T follicular helper cell (primary cell): ENCODE results near the gene CCDC181.
"Not testable (repeated sequence)": the region's sequence is repeated elsewhere in the genome, so short reads cannot be mapped to it uniquely, and the experiment has no call there.

Experiments
- DNase-seq: peaks from one replicate; pipeline ENCODE4 v3.0.0-alpha.2; 2020; ENCODE audit warnings: low read depth

Gene CCDC181

DNA sequence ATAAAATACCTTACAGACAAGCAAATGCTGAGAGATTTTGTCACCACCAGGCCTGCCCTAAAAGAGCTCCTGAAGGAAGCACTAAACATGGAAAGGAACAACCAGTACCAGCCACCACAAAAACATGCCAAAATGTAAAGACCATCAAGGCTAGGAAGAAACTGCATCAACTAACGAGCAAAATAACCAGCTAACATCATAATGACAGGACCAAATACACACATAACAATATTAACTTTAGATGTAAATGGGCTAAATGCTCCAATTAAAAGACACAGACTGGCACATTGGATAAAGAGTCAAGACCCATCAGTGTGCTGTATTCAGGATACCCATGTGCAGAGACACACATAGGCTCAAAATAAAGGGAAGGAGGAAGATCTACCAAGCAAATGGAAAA lies 24.7 kb downstream of the CCDC181 start:
- not testable (repeated sequence) for DNase-seq

DNA sequence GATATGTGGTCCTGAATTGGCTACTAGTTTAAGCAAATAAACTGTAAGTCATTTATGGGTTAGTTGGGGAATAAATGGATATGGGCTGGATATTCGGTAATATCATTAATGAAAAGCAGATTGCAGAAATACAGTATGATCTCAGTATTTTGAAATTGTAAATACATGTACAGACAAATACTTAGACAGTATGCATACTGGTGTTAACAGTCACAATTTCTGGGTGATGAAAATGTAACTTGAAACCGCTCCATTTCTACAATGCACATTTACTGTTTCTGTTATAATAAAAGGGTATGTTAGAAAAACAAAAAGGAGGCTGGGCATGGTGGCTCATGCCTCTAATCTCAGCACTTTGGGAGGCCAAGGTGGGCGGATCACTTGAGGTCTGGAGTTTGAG lies 31.3 kb downstream of the CCDC181 start:
- no peak for DNase-seq

DNA sequence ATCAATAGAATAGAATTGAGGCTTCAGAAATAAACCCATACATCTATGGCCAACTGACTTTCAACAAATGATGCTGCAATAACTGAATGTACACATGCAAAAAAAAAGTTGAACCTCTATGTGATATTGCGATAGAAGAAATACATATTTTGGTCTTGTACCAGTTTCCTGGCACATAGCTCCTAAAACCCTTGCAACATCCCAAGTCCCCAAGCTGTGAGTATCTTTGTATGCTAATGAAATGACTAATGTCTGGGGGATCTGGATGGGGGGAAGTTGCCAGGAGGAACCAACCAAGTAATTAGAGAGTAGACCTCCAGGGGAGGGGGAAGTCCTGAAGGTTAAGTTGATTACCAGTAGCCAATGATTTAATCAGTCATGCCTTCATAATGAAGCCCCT lies 34.9 kb downstream of the CCDC181 start:
- no peak for DNase-seq

DNA sequence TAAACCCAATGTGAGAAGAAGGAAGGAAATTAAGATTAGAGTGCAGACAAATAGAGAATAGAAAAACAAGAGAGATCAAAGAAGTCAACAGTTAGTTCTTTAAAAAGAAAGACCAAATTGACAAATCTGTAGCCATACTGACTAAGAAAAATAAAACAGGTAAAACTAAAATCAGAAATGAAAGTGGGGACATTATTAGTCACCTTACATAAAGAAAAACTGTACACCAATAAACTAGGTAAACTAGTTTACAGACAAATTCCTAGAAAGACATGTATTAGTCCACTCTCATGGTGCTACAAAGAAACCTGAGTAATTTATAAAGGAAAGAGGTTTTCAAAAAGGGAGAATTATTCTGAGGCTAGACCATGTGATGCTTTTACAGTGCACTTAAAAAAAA lies 37.0 kb downstream of the CCDC181 start:
- no peak for DNase-seq

DNA sequence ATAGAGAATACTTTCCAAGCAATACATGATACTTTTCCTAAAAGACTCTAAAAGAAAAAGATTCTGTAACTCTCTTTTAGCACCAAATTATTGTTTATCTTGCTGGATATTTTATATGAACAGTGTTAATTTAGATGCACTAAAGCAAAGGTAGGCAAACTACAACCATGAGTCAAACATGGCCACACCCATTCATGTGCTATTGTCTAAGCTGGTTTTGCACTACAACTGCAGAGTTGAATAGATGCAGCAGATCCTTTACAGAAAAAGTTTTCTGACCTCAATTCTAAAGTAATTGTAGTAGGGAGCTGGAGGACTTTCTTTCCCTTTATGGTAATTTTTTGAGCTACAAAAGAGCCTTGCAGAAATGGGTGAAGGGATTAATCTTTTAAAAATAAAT lies 39.9 kb downstream of the CCDC181 start:
- no peak for DNase-seq

DNA sequence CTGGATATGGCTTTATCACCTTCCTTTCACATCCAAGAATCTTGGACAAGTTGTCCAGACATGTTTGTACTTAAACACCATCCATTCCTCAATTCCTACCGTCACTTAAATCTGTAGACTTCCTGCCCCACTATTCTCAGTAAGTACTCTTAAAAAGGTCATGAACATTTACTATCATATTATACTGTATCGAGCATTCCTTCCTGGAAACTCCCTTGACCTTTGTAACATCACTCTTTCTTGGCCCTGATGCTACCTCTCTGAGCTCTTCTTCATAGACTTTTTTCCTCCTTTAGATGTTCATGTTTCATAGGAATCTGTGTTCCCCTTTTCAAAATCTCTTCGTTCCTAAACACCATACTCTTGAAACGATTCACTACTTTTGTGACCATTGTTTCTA lies 43.8 kb downstream of the CCDC181 start:
- no peak for DNase-seq

DNA sequence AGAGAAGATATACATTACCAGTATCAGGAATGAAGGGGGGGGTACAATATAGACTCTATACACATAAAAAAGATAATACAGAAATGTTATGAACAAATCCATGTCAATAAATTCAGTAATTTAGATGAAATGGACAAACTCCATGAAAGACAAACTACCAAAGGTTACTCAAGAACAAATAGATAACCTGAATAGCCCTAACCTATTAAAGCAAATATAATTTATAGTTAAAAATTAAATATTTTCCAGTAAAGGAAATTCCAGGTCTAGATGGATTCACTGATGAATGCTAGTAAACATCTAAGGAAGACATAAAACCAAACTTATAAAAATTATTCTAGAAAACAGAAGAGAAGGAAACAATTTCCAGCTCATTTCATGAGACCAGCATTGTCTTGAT lies 46.1 kb downstream of the CCDC181 start:
- DNase-seq: no peak

DNA sequence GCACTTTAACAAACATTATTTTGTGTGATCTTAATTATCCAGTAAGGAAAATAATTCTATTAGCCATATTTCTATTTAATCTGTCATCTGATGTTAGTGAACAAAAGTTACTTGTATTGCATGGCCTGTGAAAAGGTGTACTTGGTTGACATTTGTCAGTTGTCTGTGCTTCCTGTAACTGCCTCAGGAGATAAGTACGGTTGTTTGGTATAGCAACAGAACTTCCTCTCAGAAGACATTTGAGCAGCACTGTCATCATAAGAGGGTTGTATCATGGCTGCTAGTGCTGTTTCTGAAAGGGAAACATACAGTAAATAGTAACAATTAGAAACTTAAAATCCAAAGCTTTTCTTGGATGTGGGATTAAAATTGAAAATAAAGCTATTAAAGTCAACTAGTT lies 55.9 kb downstream of the CCDC181 start:
- no peak for DNase-seq

DNA sequence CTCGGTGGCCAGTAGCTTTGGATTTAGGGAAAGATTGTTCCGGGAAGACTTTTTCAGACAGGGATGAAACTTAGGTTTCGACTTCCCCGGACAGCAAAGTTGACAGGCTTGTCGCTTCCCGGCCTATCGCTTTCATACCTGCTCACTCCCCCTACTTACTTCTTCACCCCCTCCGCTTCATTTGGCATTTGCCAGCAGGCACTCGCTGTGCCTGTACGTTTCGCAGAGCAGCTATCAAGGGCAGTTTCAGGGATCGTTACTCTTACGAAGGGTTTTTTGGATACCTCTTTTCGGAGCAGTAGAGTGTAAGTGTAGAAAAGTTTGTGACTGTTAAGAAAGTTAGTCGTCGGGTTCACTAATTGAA lies 58.9 kb downstream of the CCDC181 start:
- DNase-seq: no peak

DNA sequence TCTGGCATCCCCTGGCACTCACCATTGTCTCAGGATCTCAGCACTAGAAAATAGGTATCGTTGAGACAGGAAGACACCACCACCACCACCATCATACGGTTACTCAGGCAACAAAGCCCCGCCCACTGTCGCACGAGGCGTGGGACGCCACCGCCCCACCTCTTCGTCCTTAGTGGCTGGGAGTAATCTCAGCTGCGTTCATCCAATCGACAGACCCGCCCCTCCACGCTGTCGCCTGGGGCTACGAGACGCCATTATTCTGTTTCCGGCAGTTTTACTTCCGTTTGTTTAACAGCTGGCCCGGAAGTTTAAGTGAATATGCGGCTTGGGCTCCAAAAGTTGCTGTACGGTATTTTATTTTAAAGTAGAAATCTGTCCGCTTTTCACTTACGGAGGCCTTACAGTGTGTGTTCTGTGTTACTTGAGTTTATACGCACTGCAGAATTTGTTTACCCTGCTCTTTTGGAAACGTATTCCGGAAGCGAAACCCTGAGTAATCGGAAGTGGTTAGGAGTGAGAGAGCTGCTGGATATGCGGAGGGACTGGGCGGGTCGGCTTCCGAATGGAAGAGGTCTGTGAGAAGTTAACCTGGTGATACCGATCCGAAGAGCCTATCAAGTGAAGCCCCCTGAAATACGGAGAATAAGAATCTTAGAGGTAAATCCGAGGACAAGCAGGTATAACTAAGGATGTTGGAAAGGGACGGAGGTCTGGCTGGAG lies 59.4 kb downstream of the CCDC181 start, which contains the start of the genes BLZF1 and NME7:
Gene BLZF1 (plus strand): TSS at position 510 of the 720 bp plus-strand sequence. CDS start 1,328 bp downstream, outside the sequence.
Gene NME7 (minus strand): TSS at position 112 of the 720 bp plus-strand sequence. CDS start 87 bp downstream, at position 25.
- DNase-seq: peak; percentile 97

DNA sequence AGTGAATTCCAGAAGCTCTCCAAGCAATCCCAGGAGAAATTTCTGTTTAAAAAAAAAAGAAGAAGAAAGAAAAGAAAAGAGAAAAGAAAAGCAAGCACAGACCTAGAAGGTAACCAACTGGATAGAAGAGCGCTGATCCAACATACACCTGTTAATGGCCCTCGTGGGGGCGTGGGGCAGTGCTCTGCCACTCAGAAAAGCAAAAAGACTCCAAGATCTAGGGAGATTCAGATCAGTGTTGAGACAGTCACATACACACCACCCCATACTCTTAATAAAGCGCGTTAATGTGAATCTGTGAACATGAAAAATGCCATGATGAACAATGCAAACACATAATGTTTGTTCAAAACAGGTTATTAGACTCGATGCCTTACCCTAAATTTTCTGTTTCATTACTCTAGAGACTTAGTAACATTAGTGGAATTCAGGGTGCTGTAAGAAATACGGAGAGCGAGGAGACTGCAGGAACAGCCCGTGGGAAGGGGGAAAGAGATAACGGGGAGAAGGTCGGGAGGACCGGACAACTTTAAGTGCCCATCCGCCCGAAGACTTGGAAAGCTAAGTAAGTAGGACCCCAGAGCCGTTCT lies 60.1 kb downstream of the CCDC181 start:
- DNase-seq: no peak

DNA sequence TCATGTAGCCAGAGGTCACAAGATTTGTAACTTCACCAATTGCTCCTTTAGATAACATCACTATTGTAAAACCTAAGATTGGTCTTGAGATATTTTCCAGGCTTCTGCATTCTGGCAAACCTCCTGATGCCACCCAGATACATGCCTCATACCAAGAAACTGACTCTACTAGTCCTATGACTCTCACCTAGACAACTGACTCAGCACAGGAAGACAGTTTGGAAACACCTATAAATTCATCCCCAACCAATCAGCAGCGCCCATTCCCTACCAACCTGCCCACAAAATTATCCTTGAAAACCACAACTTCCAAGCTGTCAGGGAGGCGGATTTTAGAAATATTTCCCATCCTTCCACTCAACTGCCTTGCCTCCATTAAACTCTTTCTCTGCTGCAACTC lies 62.3 kb downstream of the CCDC181 start:
- DNase-seq: no peak

DNA sequence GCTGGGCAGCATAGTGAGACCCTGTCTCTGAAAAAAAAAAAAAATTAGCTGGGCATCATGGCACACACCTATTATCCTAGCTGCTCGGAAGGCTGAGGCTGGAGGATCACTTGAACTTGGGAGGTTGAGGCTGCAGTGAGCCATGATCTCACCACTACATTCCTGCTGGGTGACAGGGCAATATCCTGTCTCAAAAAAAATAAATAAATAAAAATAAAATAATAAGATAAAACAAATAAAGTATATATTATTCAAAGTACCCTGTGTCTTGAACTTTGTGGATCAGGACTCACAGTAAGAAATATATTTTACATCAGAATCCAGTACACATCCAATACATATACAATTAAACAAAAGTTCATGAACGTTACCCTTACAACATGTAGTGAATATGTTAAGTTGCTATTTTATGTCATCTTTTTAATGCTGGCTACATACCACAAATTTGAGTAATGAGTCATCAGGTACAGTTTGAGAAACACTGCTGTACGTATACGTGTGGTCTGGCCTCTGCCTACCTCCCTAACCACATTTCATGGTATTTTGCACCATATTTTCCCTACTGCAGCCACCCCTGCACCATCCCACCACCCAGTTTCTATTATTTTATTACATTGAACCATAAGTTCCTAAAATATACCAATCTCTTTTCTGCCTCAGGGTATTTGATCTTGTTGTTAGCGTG lies 64.1 kb downstream of the CCDC181 start:
- DNase-seq: no peak

DNA sequence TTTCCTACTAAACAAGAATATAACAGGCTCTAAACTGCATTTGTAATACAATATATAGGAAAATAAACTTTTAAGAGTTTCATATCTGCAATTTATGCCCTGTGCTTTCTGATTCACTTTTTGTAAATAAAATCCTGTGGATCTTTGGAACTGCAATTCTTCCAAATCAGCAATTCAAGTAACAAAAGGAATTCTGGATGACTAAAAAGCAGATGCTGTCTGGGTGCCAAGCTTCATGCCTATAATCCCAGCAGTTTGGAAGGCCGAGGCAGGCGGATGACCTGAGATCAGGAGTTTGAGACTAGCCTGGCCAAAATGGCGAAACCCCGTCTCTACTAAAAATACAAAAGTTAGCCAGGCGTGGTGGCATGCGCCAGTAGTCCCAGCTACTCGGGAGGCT lies 66.0 kb downstream of the CCDC181 start:
- no peak for DNase-seq

DNA sequence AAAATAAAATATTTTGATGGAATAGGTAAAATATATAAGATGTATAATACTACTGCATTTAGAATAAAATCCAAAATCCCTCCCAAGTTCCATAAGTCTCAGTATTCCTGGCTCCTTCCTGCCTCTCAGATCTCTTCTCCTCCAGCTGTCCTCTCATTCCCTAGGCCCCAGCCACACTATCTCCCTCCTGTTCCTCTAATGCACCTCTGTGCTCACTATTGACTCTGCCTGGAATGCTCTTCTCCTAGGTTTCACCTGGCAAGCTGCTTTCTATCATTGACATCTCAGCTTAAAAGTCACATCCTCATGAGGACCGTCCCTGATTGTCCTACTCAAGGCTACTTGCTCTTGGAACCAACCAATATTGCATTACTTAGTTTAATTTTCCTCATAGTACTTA lies 66.9 kb downstream of the CCDC181 start:
- DNase-seq: no peak

DNA sequence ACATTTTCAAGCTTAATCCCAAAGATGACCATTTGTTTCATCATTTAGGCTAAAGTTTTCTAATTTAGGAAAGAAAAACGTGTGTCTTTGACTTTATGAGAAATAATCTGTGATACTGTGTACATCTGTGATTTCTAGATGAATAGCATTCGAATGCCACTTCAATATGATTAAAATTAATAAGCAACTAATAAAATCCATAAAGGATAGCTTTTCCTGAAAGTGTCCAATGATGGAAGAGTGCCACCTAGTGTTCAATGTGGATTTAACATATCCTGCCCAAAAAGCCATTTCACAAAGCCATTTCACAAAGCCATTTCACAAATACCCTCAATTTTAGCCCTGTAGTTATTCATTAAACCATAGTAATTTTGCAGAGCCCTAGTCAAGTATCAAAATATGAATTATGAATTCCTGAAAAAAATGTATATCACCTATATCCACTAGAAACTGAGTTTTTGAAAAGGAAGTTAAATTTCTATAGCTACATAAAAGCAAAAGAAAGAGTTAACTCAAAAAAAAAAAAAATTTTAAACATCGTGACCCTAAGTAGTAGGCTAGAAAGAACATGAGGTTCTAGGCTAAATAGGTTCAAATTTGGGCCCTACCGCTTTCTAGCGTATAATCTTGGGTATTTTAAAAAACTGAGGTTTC lies 78.8 kb downstream of the CCDC181 start:
- DNase-seq: no peak

DNA sequence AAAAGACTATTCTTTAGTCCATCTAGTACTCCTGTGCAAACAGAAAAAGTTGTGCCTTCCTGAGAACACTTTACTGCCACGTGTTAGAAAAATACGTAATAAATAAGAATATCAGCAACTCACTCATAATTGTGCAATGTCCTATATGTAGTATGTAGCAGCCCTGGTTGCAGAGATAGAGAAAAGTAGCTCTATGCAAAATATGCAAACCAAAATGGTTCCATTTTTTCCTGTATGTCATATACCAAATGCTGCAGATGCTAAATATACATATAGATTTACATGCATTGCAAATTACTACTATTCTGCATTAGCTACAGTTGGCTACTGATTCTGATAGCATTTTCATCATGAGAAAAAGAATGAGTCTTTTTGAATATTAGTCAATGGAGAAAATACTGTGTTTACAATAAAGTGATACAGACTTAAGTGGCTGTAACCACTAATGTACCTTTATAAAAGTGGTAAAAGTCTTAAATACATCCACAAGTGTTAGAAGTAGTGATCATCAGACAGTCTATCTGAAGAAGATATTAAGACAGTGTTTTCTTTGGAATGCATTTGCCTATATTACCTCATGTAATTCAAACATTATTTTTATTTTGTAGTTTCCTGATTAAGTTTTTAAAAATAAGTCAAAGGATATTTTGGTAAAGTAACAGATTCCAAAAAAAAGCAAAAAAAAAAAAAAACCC lies 79.4 kb downstream of the CCDC181 start:
- DNase-seq: no peak

DNA sequence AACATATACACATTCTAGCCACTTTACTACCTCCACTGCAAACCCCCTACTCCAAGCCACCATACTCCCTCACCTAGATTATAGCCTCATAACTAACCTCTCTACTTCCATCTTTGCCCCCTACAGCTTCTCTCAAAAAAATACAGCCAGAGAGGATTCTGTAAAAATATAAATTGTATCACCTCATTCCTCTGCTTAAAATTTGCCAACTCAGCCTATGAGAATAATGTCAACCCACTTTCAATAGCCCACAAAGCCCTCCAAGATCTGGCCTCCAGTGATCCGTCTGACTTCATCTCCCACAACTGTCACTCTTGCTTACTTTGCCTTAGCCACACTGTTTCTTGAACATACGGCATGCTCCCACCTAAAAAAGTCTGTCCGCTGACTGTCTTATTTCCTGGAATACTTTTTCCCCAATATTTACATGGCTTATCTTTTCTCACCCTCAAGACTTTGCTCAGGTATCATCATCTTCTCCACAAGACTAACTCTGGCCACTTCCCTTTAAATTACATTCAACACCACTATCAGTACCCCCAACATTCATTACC lies 81.2 kb downstream of the CCDC181 start:
- no peak for DNase-seq

DNA sequence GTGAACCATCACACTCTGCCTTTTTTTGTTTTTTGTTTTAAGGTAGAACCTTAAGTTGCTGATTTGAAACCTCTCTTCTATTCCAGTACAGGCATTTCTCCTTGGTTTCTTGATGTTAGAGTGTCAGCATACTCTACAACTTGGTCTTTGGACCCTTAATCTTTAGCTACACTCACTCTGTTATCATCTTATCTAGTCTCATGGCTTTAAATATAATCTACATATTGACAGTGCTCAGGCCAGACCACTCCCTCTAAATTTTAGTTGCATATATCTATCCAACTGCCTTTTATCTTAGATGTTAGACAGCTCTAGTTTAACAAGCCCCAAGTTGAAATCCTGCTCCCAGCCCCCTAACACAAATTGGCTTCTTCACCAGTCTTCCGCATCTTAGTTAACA lies 81.8 kb downstream of the CCDC181 start:
- DNase-seq: no peak
